CD4-positive, alpha-beta T cell treated with Interleukin-21 for 1 hour (primary cell): ENCODE measurements around the gene DHX57.

Experiments used
- DNase-seq: peaks from one replicate; pipeline ENCODE4 v3.0.0-alpha.2; 2020

The DHX57 gene, protein sequence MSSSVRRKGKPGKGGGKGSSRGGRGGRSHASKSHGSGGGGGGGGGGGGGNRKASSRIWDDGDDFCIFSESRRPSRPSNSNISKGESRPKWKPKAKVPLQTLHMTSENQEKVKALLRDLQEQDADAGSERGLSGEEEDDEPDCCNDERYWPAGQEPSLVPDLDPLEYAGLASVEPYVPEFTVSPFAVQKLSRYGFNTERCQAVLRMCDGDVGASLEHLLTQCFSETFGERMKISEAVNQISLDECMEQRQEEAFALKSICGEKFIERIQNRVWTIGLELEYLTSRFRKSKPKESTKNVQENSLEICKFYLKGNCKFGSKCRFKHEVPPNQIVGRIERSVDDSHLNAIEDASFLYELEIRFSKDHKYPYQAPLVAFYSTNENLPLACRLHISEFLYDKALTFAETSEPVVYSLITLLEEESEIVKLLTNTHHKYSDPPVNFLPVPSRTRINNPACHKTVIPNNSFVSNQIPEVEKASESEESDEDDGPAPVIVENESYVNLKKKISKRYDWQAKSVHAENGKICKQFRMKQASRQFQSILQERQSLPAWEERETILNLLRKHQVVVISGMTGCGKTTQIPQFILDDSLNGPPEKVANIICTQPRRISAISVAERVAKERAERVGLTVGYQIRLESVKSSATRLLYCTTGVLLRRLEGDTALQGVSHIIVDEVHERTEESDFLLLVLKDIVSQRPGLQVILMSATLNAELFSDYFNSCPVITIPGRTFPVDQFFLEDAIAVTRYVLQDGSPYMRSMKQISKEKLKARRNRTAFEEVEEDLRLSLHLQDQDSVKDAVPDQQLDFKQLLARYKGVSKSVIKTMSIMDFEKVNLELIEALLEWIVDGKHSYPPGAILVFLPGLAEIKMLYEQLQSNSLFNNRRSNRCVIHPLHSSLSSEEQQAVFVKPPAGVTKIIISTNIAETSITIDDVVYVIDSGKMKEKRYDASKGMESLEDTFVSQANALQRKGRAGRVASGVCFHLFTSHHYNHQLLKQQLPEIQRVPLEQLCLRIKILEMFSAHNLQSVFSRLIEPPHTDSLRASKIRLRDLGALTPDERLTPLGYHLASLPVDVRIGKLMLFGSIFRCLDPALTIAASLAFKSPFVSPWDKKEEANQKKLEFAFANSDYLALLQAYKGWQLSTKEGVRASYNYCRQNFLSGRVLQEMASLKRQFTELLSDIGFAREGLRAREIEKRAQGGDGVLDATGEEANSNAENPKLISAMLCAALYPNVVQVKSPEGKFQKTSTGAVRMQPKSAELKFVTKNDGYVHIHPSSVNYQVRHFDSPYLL (N-terminal part only)

DNA sequence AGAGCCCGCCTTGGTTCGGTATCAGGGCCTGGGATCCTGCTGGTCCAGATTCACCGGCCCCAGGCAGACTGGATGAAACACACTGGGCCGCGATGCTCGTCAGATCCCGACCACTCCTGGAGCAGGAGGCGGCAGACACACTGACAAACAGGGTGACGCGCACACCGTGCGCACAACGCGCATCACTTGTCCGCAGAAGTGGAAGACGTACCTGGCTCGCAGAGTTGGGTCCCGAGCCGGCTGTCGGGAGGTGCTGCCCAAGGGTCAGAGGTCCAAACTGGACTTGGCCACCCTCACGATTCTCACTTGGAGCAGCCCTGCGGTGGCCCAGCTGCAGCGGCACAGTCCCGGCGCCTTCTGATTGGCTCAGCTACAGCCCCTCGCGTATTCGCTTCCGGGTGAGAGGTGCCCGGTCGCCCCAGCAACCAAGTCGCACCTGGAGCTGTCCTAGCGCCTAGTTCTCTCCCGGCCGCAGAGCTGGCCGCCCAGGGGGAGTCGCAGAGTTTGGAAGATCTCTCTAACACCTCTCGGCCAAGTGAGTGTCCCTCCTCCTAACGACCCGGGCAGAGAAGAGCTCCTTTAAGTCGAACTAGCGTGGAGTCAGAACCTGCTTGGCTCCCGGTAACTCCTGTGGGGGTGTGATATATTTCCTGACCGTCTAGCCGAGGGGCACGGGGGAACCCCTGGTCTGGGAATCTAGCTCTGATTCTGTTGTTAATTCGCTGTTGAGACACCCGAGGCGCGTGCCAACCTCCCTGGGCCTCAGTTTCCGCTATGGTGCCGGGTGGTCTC is at the start of gene DHX57, which contains the start of gene MORN2:
Gene DHX57 (minus strand): TSS at position 359 of the 792 bp plus-strand sequence. CDS start 7,529 bp downstream, outside the sequence.
Gene MORN2 (plus strand): TSS at position 401 of the 792 bp plus-strand sequence.
- DNase-seq = peak; percentile 82

DNA sequence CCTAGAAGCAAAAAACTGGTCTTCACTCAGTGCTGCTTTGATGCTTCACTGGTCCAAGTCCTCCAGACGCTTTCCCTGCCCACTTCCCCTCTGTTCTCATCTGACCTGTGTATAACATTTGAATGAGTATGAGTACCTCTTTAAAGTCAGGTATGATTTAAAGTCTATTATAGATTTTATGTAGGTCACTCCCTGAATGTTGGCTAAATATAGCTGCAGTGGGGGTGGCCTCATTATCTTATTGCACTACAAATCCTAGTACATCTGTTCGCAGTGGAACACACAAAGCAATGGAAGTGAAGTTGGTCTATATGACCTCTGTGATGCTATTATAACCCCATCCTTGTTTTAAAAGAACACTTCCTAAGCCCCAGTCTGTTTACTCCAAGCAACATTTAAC is 47.2 kb upstream of the DHX57 start:
- DNase-seq = no peak

DNA sequence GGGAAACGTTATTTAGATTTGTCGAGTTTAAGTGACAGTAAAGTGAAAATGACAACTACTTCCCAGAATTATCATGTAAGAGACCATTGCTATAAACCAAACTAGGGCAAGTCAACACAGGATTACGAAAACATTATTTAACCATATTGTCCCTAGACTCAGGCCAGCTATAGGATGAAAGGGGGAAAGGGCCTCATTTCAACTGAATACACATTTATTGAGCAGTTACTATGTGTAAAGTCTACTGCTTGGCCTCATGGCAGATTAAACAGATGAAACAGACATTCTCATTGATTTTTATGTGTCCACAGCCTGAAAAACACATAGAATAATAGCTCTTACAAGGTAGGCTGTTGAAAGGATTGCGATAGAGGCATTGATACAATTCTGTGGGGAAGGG is 46.7 kb upstream of the DHX57 start:
- no peak for DNase-seq

GRCh38 chr2:38912619-38913018 is 36.9 kb upstream of the DHX57 start:
- no peak for DNase-seq

- DNase-seq = no peak
Measured at GRCh38 chr2:38911191-38911590, 35.5 kb upstream of the DHX57 start.

GRCh38 chr2:38909872-38910271 is 34.1 kb upstream of the DHX57 start:
- DNase-seq = no peak

- DNase-seq = no peak
Measured at GRCh38 chr2:38907743-38908562, 32.2 kb upstream of the DHX57 start.

- no peak for DNase-seq
Measured at GRCh38 chr2:38907242-38907641, 31.5 kb upstream of the DHX57 start.

- DNase-seq = no peak
Measured at GRCh38 chr2:38905251-38905650, 29.5 kb upstream of the DHX57 start.

DNA sequence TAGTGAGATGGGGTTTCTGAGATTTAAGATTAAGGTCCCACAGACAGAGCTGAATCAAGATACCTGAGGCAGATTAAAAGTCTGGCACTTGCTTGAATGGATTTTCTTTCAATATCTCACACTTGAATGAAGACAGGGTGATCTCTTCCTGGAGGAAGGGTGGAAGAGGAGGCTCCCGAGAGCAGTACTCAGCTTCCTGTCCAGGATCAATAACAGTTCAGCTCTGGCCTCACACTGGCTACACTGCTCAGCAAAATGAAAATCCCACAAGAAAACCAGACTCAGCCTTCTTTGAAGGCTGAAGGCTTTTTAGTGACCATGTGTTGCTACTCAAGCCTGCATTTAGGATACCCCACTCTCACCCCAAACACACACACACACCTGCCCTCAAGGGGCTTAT is 25.0 kb upstream of the DHX57 start:
- no peak for DNase-seq

- DNase-seq = no peak
Measured at GRCh38 chr2:38898256-38898655, 22.5 kb upstream of the DHX57 start.

DNA sequence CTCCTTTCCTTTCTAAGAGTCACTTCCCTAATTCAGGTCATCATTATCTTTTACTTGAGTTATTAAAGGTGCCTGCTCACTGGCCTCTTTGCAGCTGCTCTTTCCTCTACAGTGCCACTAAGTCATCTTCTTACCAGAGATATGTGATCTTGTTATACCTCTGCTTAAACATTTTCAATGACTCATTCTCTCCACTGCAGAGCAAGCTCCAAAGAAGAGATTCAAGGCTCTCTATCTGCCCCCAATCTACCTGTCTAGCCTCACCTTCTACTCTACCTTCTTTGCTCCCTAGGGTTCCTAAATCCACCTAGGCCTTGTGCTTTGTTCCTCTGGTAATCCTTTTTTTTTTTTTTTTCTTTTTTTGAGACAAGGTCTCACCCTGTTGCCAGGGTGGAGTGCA is 17.1 kb upstream of the DHX57 start:
- no peak for DNase-seq

DNA sequence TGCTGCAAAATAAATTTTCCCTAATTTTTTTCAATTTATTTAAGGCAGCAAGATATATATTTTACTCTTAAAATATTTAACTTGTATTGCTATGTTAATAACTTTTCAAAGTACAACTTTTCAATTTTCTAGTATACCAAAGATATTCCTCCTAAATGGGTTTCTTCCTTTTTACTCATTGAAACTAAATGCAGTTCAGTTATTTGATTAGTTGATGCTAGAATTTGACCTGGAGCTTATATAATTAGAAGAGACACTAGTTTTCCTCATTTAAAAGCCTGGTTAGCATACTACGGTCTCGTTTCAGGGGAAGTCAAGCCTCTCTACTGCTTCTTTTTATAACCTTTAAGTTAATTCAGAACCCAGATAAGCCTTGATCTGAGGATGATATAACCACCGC is 13.8 kb upstream of the DHX57 start, which contains the start of gene ARHGEF33:
Gene ARHGEF33 (plus strand): TSS at position 301 of the 400 bp plus-strand sequence. CDS start 29,573 bp downstream, outside the sequence.
- DNase-seq = no peak

DNA sequence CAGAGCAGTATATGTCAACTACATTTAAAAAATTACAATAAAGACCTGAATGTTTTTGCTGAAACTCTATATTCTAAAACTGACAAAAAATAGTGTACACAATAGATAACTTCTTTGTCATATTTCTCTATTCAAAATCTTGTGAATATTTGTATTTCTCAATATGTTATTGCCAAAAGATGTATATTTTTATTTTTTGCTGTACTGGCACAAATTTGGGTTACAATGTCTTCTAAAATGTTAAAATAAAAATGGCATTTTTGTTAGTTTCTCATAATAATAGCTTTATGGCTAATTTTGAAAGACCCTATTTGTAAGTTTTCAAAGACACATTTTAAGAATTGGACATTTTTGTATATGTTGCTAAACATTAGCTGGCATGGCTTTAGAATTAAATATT is 13.3 kb upstream of the DHX57 start:
- no peak for DNase-seq

DNA sequence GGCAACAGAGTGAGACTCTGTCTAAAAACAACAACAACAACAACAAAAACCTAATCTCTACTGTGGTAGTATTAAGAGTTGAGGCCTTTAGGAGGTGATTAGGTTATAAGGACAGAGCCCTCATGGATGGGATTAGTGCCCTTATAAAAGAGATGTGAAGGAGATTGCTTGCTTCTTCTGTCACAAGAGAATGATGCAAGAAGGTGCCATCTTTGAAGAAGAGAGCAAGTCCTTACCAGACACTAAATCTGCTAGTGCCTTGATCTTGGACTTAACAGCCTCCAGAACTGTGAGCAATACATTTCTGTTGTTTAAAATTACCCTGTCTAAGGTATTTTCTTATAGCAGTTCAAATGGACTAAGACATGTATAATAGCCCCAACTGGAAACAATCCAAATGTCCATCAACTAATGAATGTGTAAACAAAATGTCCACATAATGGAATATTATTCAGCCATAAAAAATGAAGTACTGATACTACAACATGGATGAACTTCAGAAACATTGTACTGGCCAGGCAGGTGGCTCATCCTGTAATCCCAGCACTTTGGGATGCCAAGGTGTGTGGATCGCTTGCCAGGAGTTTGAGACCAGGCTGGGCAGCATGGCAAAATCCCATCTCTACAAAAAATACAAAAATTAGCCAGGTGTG is 12.3 kb upstream of the DHX57 start:
- no peak for DNase-seq

DNA sequence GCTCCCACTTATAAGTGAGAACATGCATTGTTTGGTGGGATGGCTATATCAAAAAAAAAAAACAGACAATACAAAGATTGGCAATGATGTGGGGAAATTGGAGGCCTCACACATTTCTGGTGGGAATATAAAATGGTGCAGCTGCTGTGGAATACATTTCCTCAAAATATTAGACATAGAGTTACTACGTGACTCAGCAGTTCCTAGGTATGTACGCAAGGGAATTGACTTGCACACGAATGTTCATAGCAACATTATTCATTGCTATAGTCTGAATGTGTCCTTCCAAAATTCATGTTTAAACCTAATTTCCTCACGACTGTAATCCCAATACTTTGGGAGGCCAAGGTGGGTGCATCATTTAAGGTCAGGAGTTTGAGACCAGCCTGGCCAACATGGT is 11.6 kb upstream of the DHX57 start:
- DNase-seq = no peak

DNA sequence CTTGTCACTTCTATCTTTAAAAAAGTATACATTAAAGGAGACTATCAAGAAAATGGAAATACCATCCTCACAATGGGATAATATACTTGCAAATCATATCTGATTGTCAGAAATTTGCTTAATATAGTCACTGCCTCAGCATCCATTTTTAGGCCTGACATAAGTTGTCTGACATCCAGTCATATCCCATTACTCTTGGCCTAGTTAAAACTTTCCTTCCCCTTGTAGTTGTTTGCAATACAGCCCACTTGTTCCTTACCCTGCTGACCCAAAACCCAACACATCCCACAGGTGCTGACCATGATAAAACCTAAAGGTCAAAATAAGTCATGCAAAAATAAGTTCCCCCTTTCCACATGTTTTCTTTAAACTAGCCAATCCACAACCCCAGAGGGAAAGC is 10.3 kb upstream of the DHX57 start:
- DNase-seq = no peak

GRCh38 chr2:38876407-38876806 is 673 bp upstream of the DHX57 start:
- no peak for DNase-seq

DNA sequence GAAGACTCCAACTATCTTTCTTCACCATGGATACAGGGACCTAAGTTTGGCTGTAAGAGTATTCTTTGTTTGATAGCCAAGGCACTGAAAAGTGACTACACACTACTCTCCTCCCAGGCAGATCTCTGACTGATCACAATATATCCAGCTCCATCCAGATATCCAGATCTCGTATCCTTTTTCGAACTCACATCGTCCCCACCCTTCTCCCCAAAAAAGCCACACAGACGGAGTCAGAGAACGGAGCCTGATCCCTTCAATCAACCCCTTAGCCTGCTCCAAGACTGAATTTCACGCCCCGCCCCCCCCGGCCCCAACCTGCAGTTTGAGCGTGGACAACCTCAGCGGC is 533 bp downstream of the DHX57 start:
- DNase-seq = no peak

- no peak for DNase-seq
Measured at GRCh38 chr2:38873763-38874162, 2.0 kb downstream of the DHX57 start.

- DNase-seq = no peak
Measured at GRCh38 chr2:38871432-38871831, 4.3 kb downstream of the DHX57 start.
